GM12878 (cell line): Measurements from ENCODE around the gene MYO1E. TPM values are rescaled to one million over a fixed set of nuclear protein-coding genes. Genes with fewer than 3 reads are reported as not detected.

Experiments used
- ATAC-seq: fragments of 200-7000 bp; cut with Tn5 transposase; 3 replicates; pipeline ENCODE4 v1.9.1; 2020; ENCODE audit warnings: mild to moderate bottlenecking, moderate library complexity
- BruUV-seq: library from RNA; stranded (reverse); fragments of 400-500 nt; replicated peaks from 2 replicates; lab custom pipeline; 2021; lab: Mats Ljungman, UMichigan
- CTCF ChIA-PET: fragments of 300-600 bp; sonication (Branson Sonifier 250); formaldehyde crosslinking; extraction: SDS; loops from one replicate; lab custom pipeline; 2021; ENCODE audit warnings: inconsistent platforms; lab: Yijun Ruan, JAX
- POLR2A ChIA-PET: fragments of 350-600 bp; formaldehyde crosslinking; extraction: SDS; loops from one replicate; lab custom pipeline; 2021; ENCODE audit warnings: inconsistent platforms; lab: Charles Lee
- RAD21 ChIA-PET: fragments of 300-600 bp; sonication (Branson Sonifier 250); formaldehyde crosslinking; loops from one replicate; lab custom pipeline; 2023; ENCODE audit warnings: antibody characterized with exemption; ENCODE audit not compliant: unreplicated experiment; lab: Charles Lee
- SMC1A ChIA-PET: fragments of 300-600 bp; sonication (Branson Sonifier 250); formaldehyde crosslinking; loops from one replicate; lab custom pipeline; 2023; ENCODE audit not compliant: unreplicated experiment, uncharacterized antibody; lab: Charles Lee
- DNase-seq: peaks from one replicate; pipeline ENCODE4 v3.0.0-alpha.2; 2011; ENCODE audit warnings: low read depth, low spot score
- FAIRE-seq: peaks from 3 replicates; lab custom pipeline; 2011; peaks lifted over from hg19 to GRCh38; lab: Jason Lieb, UNC
- H2AFZ ChIP-seq: 2 replicates; pipeline ENCODE4 v1.6.0; 2011; ENCODE audit warnings: low read depth, low read length, control low read depth; ENCODE audit not compliant: control insufficient read depth
- H3K27ac ChIP-seq: 2 replicates; pipeline ENCODE4 v1.5.1; 2011; ENCODE audit warnings: control low read depth; ENCODE audit not compliant: control insufficient read depth, insufficient read depth
- H3K27me3 ChIP-seq, 2 experiments: replicated peaks in 1 of 2; 2 replicates each; pipeline versions ENCODE4 v1.6.0 to v1.6.1; 2011; ENCODE audit warnings: low read length in 1 of 2; ENCODE audit not compliant: control insufficient read depth in 2 of 2, insufficient read depth in 2 of 2
- H3K36me3 ChIP-seq, 2 experiments: 2 replicates each; pipeline ENCODE4 v1.5.1; 2011; ENCODE audit warnings: low read length in 1 of 2; ENCODE audit not compliant: control insufficient read depth in 2 of 2, insufficient read depth in 2 of 2
- H3K4me1 ChIP-seq: 2 replicates; pipeline ENCODE4 v1.6.1; 2011; ENCODE audit warnings: mild to moderate bottlenecking, low read length, moderate library complexity, mixed read lengths; ENCODE audit not compliant: control insufficient read depth, insufficient read depth
- H3K4me2 ChIP-seq: 2 replicates; pipeline ENCODE4 v1.6.0; 2011; ENCODE audit warnings: control low read depth; ENCODE audit not compliant: control insufficient read depth, insufficient read depth
- H3K4me3 ChIP-seq: fragments of 200-600 bp; sonication (generic); 2 replicates; pipeline ENCODE4 v1.5.1; 2016
- H3K79me2 ChIP-seq: 2 replicates; pipeline ENCODE4 v1.6.0; 2011; ENCODE audit warnings: low read length; ENCODE audit not compliant: control insufficient read depth, insufficient read depth
- H3K9ac ChIP-seq: 2 replicates; pipeline ENCODE4 v1.8.0; 2011; ENCODE audit warnings: low read length, control low read depth, mixed read lengths; ENCODE audit not compliant: control insufficient read depth, insufficient read depth
- H3K9me3 ChIP-seq: replicated peaks from 3 replicates; pipeline ENCODE4 v1.5.1; 2011; ENCODE audit warnings: mild to moderate bottlenecking, low read length; ENCODE audit not compliant: control insufficient read depth, insufficient read depth
- H4K20me1 ChIP-seq: 2 replicates; pipeline ENCODE4 v1.6.0; 2011; ENCODE audit not compliant: control insufficient read depth, insufficient read depth
- CHD4 ChIP-seq: fragments of 200-600 bp; sonication (generic); IDR thresholded peaks from 2 replicates; pipeline ENCODE4 v1.6.1; 2016; ENCODE audit warnings: mild to moderate bottlenecking
- HDGF ChIP-seq: fragments of 450-650 bp; IDR thresholded peaks from 2 replicates; pipeline ENCODE4 v1.6.1; 2016; ENCODE audit warnings: antibody characterized with exemption
- MEF2B ChIP-seq: fragments of 450-650 bp; IDR thresholded peaks from 2 replicates; pipeline ENCODE4 v1.6.1; 2018; ENCODE audit warnings: mild to moderate bottlenecking, moderate library complexity; ENCODE audit not compliant: partially characterized antibody, poor library complexity, severe bottlenecking
- whole genome bisulfite sequencing: methylation state at CpG from one replicate; pipeline ENCODE4 v1.1.6; 2016; ENCODE audit warnings: low lambda C conversion rate; ENCODE audit not compliant: insufficient replicate concordance, insufficient coverage; ENCODE audit errors: missing lambda C conversion rate; 5-methylcytosine and 5-hydroxymethylcytosine counted together
- in situ Hi-C: fragments of 300-500 bp; cut with MboI; formaldehyde crosslinking; loops from 9 replicates; pipeline ENCODE4 v1.14.3; 2018; ENCODE audit warnings: mixed read lengths
- intact Hi-C: fragments of 100-400 bp; cut with micrococcal nuclease; formaldehyde crosslinking; loops from one replicate; pipeline ENCODE4 v1.14.2; 2022; ENCODE audit not compliant: unreplicated experiment
- polyA plus RNA-seq, 11 experiments: library from polyadenylated mRNA; depleted of rRNA in 4 of 11; unstranded in 6 of 11; stranded (reverse) in 5 of 11; fragments of >200 nt; fragmentation: Nextera tagmentation in 4 of 11; fragmentation: Illumina TruSeq in 1 of 11; extraction: Ambion mirVana in 4 of 11; extraction: Trizol in 1 of 11; gene quantifications; 1 replicate in 1 of 11; 2 replicates in 10 of 11; pipeline versions ENCODE4 v1.2.1 to v1.2.3, GENCODE V29; 2011 to 2016; ENCODE audit warnings: inconsistent platforms in 2 of 11, missing spikeins in 2 of 11, low read depth in 1 of 11
- total RNA-seq, 4 experiments: library from RNA; depleted of rRNA in 3 of 4; stranded (reverse); fragments of >200 nt in 3 of 4; fragmentation: Illumina TruSeq in 1 of 4; extraction: Trizol in 1 of 4; gene quantifications; 2 replicates each; pipeline versions ENCODE4 v1.2.1 to v1.2.3, GENCODE V29; 2013 to 2021
- TF ChIP-seq, protein P1 (sequence below): fragments of 450-650 bp; IDR thresholded peaks from 2 replicates; pipeline ENCODE4 v1.6.1; 2017; ENCODE audit warnings: antibody characterized with exemption, mild to moderate bottlenecking, moderate library complexity

MYO1E gene
- total and polyA plus RNA-seq, 10 of the 15 experiments (the other 5 are each of a cell fraction or from before 2014, with no cell fraction given): 10.3 to 266 (median 64.9) TPM

DNA sequence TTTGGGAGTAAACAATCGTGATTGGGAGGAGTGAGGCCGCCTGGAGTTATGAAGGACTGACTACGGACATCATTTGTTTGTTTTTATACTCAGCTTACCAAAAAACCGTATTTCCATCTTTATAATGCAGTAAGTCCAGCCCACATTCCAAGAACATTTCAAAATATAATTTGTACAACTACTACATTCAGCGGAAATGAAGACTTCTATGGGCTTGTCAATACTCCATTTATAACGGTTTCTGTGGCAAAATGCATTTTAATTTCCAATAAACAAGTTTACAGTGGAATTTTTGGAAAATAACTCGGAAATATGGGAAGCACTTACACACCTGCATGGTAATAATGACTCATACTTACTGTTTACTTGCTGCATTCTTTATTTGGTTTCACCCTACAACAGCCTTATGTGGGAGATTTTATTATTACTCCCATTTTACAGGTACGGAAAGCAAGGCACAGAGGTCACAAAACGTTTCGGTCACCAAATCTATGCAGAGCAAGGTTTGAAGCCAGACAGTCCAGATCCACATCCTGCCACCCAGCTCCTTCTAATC lies 103.7 kb downstream of the MYO1E start:
- H3K4me3 ChIP-seq: no peak overlapping the region
- H3K9me3 ChIP-seq: no peaks in the 10 kb centered on the region
- intact Hi-C loops (no loop called here), in situ Hi-C loops (no loop called here)
- FAIRE-seq (no peak), ATAC-seq (no peak), DNase-seq (no peak)
- POLR2A ChIA-PET: no interaction called here
- no peak overlapping the region for H3K9ac ChIP-seq
- no peak overlapping the region for H3K4me2 ChIP-seq
- H3K27ac ChIP-seq: no peak overlapping the region
- H3K4me1 ChIP-seq: 0 out of 2 replicates have a peak, but pooled peaks cover under 1% of the 10 kb centered on the region
- TF ChIP-seq HDGF: no peak
- TF ChIP-seq, protein P1, sequence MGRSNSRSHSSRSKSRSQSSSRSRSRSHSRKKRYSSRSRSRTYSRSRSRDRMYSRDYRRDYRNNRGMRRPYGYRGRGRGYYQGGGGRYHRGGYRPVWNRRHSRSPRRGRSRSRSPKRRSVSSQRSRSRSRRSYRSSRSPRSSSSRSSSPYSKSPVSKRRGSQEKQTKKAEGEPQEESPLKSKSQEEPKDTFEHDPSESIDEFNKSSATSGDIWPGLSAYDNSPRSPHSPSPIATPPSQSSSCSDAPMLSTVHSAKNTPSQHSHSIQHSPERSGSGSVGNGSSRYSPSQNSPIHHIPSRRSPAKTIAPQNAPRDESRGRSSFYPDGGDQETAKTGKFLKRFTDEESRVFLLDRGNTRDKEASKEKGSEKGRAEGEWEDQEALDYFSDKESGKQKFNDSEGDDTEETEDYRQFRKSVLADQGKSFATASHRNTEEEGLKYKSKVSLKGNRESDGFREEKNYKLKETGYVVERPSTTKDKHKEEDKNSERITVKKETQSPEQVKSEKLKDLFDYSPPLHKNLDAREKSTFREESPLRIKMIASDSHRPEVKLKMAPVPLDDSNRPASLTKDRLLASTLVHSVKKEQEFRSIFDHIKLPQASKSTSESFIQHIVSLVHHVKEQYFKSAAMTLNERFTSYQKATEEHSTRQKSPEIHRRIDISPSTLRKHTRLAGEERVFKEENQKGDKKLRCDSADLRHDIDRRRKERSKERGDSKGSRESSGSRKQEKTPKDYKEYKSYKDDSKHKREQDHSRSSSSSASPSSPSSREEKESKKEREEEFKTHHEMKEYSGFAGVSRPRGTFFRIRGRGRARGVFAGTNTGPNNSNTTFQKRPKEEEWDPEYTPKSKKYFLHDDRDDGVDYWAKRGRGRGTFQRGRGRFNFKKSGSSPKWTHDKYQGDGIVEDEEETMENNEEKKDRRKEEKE: no peak
- no peak for TF ChIP-seq CHD4
- no peak for TF ChIP-seq MEF2B
- H2AFZ ChIP-seq: no peak overlapping the region
- RAD21 ChIA-PET: no interaction called here
- no TSS peak for BruUV-seq
- CTCF ChIA-PET: interaction anchor here (0.5 kb wide), 1 partner anchor 10 kb away, joined by 3 read pairs; no protein-coding TSS in a partner anchor
- H3K36me3 ChIP-seq: peaks cover 0 to 22% of the 10 kb centered on the region in 2 experiments; a peak in 3 of 4 replicates
- peaks cover 14% of the 10 kb centered on the region for H3K79me2 ChIP-seq
- SMC1A ChIA-PET: interaction anchor here (0.9 to 2.1 kb wide), 5 partner anchors 13 to 34 kb away, joined by 3 to 7 read pairs (median 3); no protein-coding TSS in a partner anchor
- WGBS: 82% methylated on average over 10 of the region's 10 CpGs
- no peaks in the 10 kb centered on the region for H3K27me3 ChIP-seq
- H4K20me1 ChIP-seq: no peaks in the 10 kb centered on the region
